Natural killer cell treated with Interleukin-12 subunit alpha and Interleukin-12 subunit beta and Interleukin-15 and Interleukin-18, amount 100 ng/mL, for 72 hours (primary cell): ENCODE data around the gene CMTM8. TPM values are rescaled to one million over a fixed set of nuclear protein-coding genes. Genes with fewer than 3 reads are reported as not detected.
"Not testable (repeated sequence)": the region's sequence is repeated elsewhere in the genome, so short reads cannot be mapped to it uniquely, and the experiment has no call there.

Experiments
- ATAC-seq, 2 donors: fragments of 150-1000 bp; cut with Tn5 transposase in 1 of 2; sonication (Bioruptor Pico), chemical (Tn5 transposase) in 1 of 2; 2 replicates each; pipeline ENCODE4 v1.10.0; 2021
- DNase-seq: peaks from one replicate; pipeline ENCODE4 v3.0.0; 2022; ENCODE audit warnings: low spot score
- H3K27ac Mint-ChIP-seq, 2 donors: 1 replicate in 1 of 2; 2 replicates in 1 of 2; pipeline ENCODE4 v1.8.0; 2022; ENCODE audit warnings: mixed read lengths in 2 of 2, mild to moderate bottlenecking in 1 of 2, moderate library complexity in 1 of 2
- H3K27me3 Mint-ChIP-seq, 2 donors: 1 replicate in 1 of 2; 2 replicates in 1 of 2; pipeline ENCODE4 v1.8.0; 2022; ENCODE audit warnings: mixed read lengths in 2 of 2
- H3K36me3 Mint-ChIP-seq: one replicate; pipeline ENCODE4 v1.8.0; 2022; ENCODE audit warnings: mixed read lengths
- H3K4me1 Mint-ChIP-seq, 2 donors: 1 replicate in 1 of 2; 2 replicates in 1 of 2; pipeline ENCODE4 v1.8.0; 2022; ENCODE audit warnings: low read depth in 2 of 2, mixed read lengths in 2 of 2, mild to moderate bottlenecking in 1 of 2
- H3K4me3 Mint-ChIP-seq: one replicate; pipeline ENCODE4 v1.8.0; 2022; ENCODE audit warnings: mixed read lengths
- H3K9me3 Mint-ChIP-seq: 2 replicates; pipeline ENCODE4 v1.8.0; 2022; ENCODE audit warnings: mixed read lengths
- total RNA-seq, 2 donors: library from RNA; stranded (reverse); gene quantifications; one replicate each; pipeline ENCODE4 v1.2.3, GENCODE V29; 2022

Gene CMTM8
- total RNA-seq, 2 donors from 2014 or later: 0.36 to 0.48 TPM

DNA sequence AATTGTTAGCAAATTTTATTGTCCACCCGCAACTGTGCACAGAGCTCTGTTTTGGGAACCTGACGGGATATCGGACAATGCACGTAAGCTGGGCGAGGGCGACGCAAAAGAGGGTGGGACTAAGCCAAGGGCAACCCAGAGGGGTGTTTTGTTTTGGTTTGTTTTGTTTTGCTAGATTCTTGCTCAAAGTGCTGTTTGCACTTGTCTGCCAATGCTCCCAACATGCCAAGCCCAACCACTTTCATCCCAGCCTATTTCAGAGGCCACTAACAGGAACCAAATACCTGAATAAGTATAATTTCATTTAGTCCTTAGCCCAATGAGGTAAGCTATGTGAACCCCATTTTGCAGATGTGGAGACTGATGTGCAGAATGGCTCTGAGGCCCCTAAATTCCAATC, 143.4 kb downstream of the CMTM8 start:
- H3K36me3 Mint-ChIP-seq: no peaks in the 10 kb centered on the region
- H3K27ac Mint-ChIP-seq: no peak overlapping the region
- H3K4me3 Mint-ChIP-seq: no peak overlapping the region
- no peaks in the 10 kb centered on the region for H3K4me1 Mint-ChIP-seq
- H3K9me3 Mint-ChIP-seq: no peaks in the 10 kb centered on the region
- DNase-seq: no peak
- peaks cover 0 to 7% of the 10 kb centered on the region in 2 donors for H3K27me3 Mint-ChIP-seq
- ATAC-seq: no peak

DNA sequence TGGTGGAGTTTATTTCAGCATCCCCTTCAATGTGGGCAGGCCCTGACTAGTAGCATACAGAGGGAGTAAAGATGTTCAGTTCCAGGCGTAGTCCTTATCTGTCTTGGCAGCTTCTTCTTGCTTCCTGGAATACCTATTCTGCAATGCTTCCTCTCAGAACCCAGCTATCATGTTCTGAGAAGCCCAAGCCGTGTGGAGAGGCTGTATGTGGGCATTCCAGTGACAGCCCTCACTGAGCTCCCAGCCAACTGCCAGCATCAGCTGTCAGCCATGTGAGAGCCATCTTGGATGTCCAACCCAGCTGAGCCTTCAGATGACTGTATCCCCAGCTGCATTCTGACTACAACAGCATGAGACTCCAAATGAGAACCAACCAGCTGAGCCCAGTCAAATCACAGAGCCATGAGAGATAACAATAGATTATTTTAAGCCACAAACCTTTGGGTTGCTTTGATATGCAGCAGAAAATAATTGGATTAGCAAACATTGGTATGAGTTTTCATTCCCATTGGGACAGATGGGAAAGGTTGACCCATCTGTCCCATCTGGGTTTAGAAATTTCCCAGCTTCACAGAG, 144.7 kb downstream of the CMTM8 start:
- ATAC-seq: no peak
- no peak overlapping the region for H3K4me3 Mint-ChIP-seq
- H3K27ac Mint-ChIP-seq: no peak overlapping the region
- no peaks in the 10 kb centered on the region for H3K9me3 Mint-ChIP-seq
- no peaks in the 10 kb centered on the region for H3K36me3 Mint-ChIP-seq
- H3K4me1 Mint-ChIP-seq: no peaks in the 10 kb centered on the region
- no peak for DNase-seq
- peaks cover 0 to 7% of the 10 kb centered on the region in 2 donors for H3K27me3 Mint-ChIP-seq

DNA sequence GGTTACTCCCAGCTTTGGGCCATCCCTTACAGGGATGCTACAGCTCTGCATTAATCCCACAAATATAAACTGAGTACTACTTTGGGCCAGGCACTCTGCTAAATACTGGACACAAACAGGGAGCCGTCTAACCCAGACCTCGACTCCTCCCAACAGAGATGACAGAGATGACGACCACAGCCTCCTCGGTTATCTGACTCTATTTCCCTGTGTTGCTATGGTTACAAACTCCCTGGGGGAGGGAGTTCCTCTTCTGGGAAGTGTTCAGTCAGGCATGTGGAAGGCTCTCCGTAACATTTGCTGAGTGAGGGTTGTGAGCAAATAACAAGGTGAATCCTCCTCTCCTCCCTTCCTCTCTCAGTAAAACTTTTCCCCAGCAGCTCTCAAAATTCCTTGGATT, 146.5 kb downstream of the CMTM8 start:
- no peaks in the 10 kb centered on the region for H3K4me1 Mint-ChIP-seq
- no peaks in the 10 kb centered on the region for H3K36me3 Mint-ChIP-seq
- DNase-seq (no peak), ATAC-seq (no peak)
- H3K9me3 Mint-ChIP-seq: no peaks in the 10 kb centered on the region
- H3K27me3 Mint-ChIP-seq: peaks cover 0 to 7% of the 10 kb centered on the region in 2 donors
- no peak overlapping the region for H3K4me3 Mint-ChIP-seq
- no peak overlapping the region for H3K27ac Mint-ChIP-seq

DNA sequence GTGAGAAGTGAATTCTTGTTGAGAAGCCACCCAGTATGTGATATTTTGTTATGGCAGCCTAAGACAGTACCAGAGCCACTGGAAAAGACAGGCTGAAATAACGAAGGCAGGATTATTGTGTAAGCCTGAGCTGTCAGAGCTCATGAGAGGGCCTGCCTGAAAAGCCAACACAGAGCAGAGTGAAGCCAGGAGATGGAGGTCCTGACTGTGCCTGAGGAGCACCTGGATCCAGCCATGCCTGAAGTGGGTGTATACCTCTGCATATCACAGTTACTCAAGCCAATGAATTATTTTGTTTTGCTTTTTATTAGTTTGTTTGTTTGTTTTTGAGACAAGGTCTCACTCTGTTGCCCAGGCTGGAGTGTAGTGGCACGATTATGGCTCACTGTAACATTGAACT, 149.0 kb downstream of the CMTM8 start:
- H3K27ac Mint-ChIP-seq: no peak overlapping the region
- no peaks in the 10 kb centered on the region for H3K9me3 Mint-ChIP-seq
- no peak overlapping the region for H3K4me3 Mint-ChIP-seq
- H3K4me1 Mint-ChIP-seq: peaks cover 12 to 14% of the 10 kb centered on the region in 2 donors
- DNase-seq (no peak), ATAC-seq (no peak)
- peaks cover 0 to 7% of the 10 kb centered on the region in 2 donors for H3K27me3 Mint-ChIP-seq
- H3K36me3 Mint-ChIP-seq: no peaks in the 10 kb centered on the region

DNA sequence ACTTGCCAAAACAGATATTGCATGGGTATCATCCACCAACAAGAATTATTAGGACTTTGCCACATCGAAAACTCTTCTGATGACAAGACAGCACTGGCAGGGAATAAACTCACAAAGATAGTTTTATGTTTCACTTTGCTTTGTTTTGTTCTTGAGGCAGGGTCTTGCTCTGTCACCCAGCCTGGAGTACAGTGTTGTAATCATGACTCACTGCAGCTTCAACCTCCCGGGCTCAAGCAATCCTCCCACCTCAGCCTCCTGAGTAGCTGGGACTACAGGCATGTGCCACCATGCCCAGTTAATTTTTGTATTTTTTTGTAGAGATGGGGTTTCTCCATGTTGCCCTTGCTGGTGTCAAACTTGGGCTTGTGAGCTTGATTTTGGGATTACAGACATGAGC, 151.1 kb downstream of the CMTM8 start:
- ATAC-seq, H3K36me3 Mint-ChIP-seq, H3K4me3 Mint-ChIP-seq, H3K9me3 Mint-ChIP-seq, H3K27ac Mint-ChIP-seq, DNase-seq, H3K27me3 Mint-ChIP-seq: not testable (repeated sequence)
- H3K4me1 Mint-ChIP-seq: peaks cover 27 to 32% of the 10 kb centered on the region in 2 donors

DNA sequence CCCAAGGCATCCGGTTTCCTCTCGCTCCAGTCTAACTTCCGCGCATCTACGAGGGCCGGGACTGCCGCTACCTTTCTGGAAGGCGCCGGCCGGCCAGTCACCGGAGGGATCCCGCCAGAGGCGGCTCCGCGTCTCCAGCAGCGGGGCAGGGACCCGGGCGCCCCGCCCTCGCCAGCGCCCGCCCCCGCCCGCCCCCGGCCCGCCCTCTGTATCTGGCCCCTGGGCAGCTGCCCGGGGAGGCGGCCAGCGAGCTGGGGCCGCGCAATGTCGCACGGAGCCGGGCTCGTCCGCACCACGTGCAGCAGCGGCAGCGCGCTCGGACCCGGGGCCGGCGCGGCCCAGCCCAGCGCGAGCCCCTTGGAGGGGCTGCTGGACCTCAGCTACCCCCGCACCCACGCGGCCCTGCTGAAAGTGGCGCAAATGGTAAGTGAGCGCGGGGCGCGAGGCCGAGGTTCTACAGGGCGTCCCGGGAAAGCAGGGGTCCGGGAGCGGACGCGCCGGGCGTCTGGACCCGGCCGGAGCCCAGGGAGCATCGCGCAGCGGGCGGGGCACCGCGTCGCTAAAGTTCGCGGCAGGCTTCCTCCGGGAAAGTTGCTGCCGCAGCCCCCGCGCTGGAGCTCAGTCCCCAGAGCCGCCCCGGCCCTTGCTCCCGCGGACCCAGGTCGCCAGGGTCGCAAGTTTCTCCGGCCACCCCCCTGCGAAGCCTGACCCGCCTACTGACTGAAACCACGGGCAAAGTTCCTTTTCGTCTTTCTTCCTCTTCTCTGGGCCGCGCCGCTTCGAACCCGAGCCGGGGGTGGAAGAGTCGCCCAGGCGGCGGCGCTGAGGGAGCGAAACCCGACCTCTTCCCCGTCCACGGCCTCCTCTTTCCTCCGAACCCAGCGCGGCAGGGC, 153.4 kb downstream of the CMTM8 start, which contains the start of gene CMTM7:
Gene CMTM7, plus strand, starts transcription at position 211 of the 893 bp plus-strand sequence. Its CDS starts 54 bp downstream, at position 265.
- ATAC-seq: peak; percentile 83 to 89
- no peaks in the 10 kb centered on the region for H3K27me3 Mint-ChIP-seq
- peak; percentile 78 for DNase-seq
- H3K4me1 Mint-ChIP-seq: peaks cover 38 to 47% of the 10 kb centered on the region in 2 donors
- H3K9me3 Mint-ChIP-seq: no peaks in the 10 kb centered on the region
- H3K4me3 Mint-ChIP-seq: peak within 1 kb of the TSS; percentile 91
- no peaks in the 10 kb centered on the region for H3K36me3 Mint-ChIP-seq
- peak within 1 kb of the TSS; percentile 80 to 91 for H3K27ac Mint-ChIP-seq

DNA sequence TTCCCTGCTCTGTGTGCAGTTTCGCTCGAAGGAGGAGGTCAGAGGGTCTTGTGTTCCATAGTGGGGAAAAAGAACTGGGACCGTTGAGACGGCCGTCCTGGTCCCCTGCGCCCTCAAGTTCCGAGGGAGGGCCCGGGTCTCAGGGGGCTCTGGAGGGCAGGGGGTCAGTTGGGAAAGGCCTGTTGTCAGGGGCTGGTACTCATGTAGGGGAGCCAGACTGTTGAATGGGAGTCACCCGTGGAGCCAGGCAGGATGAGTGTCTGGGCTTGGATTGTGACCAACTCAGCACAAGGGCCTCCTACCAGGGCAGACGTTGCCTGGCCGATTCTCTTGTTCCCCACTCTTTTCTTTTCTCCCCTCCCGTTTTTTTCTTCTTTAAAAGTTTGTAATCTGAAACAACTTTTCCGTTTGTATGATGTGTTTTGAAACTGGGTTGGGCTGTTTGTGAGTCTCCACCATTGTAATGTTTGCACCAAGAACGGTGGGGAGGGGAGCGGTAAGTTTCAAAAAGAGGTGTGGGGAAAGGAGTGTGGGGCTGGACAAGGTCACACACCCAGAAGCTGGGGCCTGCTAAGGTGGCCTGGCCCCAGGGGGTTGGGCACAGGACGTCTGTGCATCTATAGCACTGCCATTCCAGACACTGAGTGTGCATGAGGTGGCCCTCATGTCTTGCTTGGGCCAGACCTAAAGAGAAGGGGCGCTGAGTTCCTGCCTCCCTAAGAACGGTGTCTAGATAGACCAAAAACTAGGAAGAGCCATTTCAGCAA, 154.2 kb downstream of the CMTM8 start:
- H3K9me3 Mint-ChIP-seq: no peaks in the 10 kb centered on the region
- peak overlapping the region; percentile 80 to 91 for H3K27ac Mint-ChIP-seq
- H3K4me1 Mint-ChIP-seq: peaks cover 38 to 48% of the 10 kb centered on the region in 2 donors
- H3K4me3 Mint-ChIP-seq: peak overlapping the region; percentile 86
- H3K36me3 Mint-ChIP-seq: no peaks in the 10 kb centered on the region
- ATAC-seq: peak in 1 of 2 donors; percentile 34
- no peak for DNase-seq
- H3K27me3 Mint-ChIP-seq: no peaks in the 10 kb centered on the region

DNA sequence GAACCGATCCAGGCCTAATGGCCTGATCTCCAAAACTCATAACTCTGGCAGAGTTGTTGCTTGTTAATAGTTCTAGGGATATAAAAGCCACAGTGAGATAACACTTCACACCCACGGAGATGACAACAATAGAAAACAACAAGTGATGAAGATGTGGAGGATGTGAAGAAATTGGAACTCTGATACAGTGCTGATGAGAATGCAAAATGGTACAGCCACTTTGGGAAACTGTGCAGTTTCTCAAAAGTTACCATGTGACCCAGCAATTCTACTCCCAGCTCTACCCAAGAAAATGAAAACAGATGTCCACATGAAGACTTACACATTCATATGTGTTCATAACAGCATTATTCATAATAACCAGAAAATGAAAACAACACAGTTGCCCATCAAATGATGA, 157.0 kb downstream of the CMTM8 start:
- peak overlapping the region; percentile 34 to 55 for H3K27ac Mint-ChIP-seq
- ATAC-seq (peak in 1 of 2 donors; percentile 10), DNase-seq (no peak)
- no peaks in the 10 kb centered on the region for H3K9me3 Mint-ChIP-seq
- no peaks in the 10 kb centered on the region for H3K36me3 Mint-ChIP-seq
- H3K4me3 Mint-ChIP-seq: peak overlapping the region; percentile 21
- H3K27me3 Mint-ChIP-seq: no peaks in the 10 kb centered on the region
- H3K4me1 Mint-ChIP-seq: peaks cover 51 to 61% of the 10 kb centered on the region in 2 donors

DNA sequence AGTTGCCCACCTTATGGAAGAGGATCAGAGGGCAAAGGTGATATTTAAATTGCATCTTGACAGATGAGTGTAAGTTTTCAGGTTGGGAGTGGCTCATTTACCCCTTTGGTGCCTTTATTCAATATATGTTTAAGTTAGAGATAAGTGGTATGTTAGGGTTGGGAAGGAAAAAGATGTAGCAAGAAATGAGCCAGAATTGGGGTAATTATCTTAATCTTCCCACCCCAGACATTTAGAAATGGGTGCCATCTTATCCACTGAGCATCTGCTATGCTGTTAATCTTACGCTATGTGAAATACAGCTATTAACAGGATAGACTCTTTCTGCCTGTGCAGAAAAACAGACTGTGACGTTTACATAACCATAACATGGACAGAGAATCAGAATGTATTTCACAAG, 159.5 kb downstream of the CMTM8 start:
- no peaks in the 10 kb centered on the region for H3K27me3 Mint-ChIP-seq
- DNase-seq (no peak), ATAC-seq (no peak)
- peaks cover 43 to 54% of the 10 kb centered on the region in 2 donors for H3K4me1 Mint-ChIP-seq
- H3K27ac Mint-ChIP-seq: peak overlapping the region in 1 of 2 donors; percentile 38
- no peak overlapping the region for H3K4me3 Mint-ChIP-seq
- no peaks in the 10 kb centered on the region for H3K36me3 Mint-ChIP-seq
- H3K9me3 Mint-ChIP-seq: no peaks in the 10 kb centered on the region

DNA sequence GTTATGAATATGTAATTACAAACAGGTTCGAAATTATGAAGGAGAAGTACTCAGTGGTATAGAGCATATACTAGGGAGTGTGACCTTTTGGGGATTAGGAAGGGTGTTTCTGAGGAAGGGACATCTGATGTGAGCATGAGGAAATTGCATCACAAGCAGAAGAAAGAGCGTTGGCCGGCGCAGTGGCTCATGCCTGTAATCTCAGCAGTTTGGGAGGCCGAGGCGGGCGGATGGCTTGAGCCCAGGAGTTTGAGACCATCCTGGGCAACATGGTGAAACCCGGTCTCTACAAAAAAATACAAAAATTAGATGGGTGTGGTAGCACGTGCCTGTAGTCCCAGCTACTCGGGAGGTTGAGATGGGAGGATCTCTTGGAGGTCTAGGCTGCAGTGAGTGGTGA, 160.1 kb downstream of the CMTM8 start:
- Mint-ChIP-seq H3K4me1 (peaks cover 42 to 48% of the 10 kb centered on the region in 2 donors), H3K9me3 (no peaks in the 10 kb centered on the region), H3K4me3 (no peak overlapping the region), H3K36me3 (no peaks in the 10 kb centered on the region), H3K27me3 (no peaks in the 10 kb centered on the region), H3K27ac (peak overlapping the region; percentile 38 to 61)
- ATAC-seq: no peak
- DNase-seq: no peak

DNA sequence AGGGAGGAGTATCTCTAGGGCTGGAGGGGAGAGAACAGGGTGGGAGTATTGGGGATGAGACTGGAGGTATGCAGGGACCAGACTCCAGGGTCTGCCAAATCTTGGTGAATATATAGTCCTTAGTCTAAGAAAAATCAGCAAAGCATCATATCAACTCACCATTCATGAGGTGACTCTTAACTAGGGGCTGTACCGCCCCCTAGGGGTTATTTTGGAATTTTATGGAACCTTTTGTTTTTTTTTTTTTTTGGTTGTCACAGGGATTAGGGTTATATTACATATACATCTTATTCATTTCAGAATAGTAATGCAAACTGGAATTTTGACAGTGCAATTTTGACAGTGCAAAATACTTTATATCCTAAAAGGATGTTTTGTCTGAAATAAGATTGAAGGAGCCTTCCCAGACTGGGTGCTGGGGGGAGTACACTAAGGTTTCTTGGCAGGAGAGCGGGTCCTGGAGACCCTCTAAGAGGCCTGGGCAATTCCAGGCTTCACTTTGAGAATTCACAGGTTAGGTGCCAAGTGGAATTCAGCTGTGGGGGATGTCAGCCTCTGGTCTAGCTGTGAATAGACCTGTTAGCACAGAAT, 160.6 kb downstream of the CMTM8 start:
- Mint-ChIP-seq H3K4me1 (peaks cover 42 to 45% of the 10 kb centered on the region in 2 donors), H3K27me3 (no peaks in the 10 kb centered on the region), H3K9me3 (no peaks in the 10 kb centered on the region), H3K27ac (peak overlapping the region; percentile 38 to 61), H3K4me3 (no peak overlapping the region), H3K36me3 (no peaks in the 10 kb centered on the region)
- DNase-seq (no peak), ATAC-seq (no peak)

DNA sequence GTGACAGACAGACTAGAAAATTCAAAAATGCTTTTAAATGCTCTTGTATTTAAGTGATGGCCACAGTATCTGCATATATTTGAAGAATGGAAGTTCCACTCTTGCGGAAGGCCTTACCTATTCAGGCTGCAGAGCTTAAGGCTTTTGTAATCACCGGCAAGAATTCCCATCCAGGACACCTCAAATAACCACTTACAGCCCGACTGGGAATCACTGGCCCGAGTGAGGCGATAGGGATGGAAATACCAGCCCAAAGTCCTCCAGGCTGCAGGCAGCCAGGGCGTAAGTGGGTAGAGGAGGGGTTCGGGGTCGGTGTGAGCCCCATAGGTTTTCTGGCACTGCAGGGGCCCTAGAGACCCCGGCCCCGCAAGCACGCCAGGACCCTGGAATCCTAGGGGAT, 162.6 kb downstream of the CMTM8 start:
- DNase-seq: no peak
- Mint-ChIP-seq H3K4me1 (peaks cover 34 to 38% of the 10 kb centered on the region in 2 donors), H3K9me3 (no peaks in the 10 kb centered on the region), H3K4me3 (peak overlapping the region; percentile 84), H3K27me3 (no peaks in the 10 kb centered on the region), H3K36me3 (no peaks in the 10 kb centered on the region), H3K27ac (peak overlapping the region; percentile 81 to 96)
- ATAC-seq: no peak

DNA sequence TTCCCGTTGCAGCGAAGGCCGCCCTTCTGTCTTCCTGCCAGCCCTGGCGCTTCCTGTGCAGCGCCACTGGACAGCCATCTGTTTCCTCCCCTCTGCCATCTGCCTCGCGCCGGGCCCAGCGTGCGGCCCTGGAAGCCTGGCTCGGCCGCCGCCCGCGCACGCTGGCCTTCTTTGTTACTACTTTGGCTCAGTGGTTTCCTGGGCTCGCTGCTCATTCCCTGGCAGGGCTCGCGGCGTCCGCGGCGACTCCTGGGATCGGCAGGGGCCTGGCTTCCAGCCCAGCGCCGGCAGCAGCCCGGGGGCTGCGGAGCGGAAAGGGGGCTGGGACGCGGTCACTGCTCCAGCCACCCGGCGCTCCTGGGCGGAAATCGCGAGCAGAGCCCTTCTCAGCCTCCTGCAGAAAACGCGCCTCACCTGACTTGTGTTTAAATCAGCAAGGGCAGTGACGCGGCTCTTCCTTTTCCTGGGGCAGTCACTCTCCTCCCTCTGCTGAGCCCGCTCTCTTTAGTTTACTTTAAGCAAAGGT, 163.1 kb downstream of the CMTM8 start:
- ATAC-seq (peak; percentile 83 to 85), DNase-seq (peak; percentile 68)
- Mint-ChIP-seq H3K4me3 (peak overlapping the region; percentile 84), H3K36me3 (no peaks in the 10 kb centered on the region), H3K9me3 (no peaks in the 10 kb centered on the region), H3K4me1 (peaks cover 36% of the 10 kb centered on the region in 2 donors), H3K27ac (peak overlapping the region; percentile 81 to 96), H3K27me3 (no peaks in the 10 kb centered on the region)
